ENCODE measurements around the gene FBXO36.
A peak's percentile ranks its signal among the peaks of the same experiment; 100 is the strongest.
"Not testable (repeated sequence)": the region's sequence is repeated elsewhere in the genome, so short reads cannot be mapped to it uniquely, and the experiment has no call there.

The FBXO36 gene

GRCh38 chr2:229921101-229921891 lies 1.0 kb upstream of the FBXO36 start:
- Histone ChIP-seq H3K36me3 (ENCODE audit: control insufficient read depth, insufficient read depth, low read length) (peaks cover 4% of the 10 kb centered on the region), H3K9ac (ENCODE audit: low read length) (peak overlapping the region; percentile 95), H3K27ac (ENCODE audit: low read depth, low read length) (peak overlapping the region; percentile 100), H3K4me3 (ENCODE audit: low read length) (peak overlapping the region; percentile 95), H3K4me1 (ENCODE audit: control insufficient read depth, insufficient read depth, low read length) (peaks cover 11% of the 10 kb centered on the region), H3K27me3 (ENCODE audit: control insufficient read depth, insufficient read depth, low read length) (no peaks in the 10 kb centered on the region)

GRCh38 chr2:229921892-229922448 lies 333 bp upstream of the FBXO36 start, which contains the start of gene TRIP12:
Gene TRIP12 (minus strand): TSS chr2:229922009. CDS start chr2:229880079, 41,930 bp downstream.
- Histone ChIP-seq H3K4me3 (ENCODE audit: low read length) (peak within 1 kb of the TSS; percentile 95), H3K9ac (ENCODE audit: low read length) (peak within 1 kb of the TSS; percentile 95), H3K4me1 (ENCODE audit: control insufficient read depth, insufficient read depth, low read length) (peaks cover 11% of the 10 kb centered on the region), H3K36me3 (ENCODE audit: control insufficient read depth, insufficient read depth, low read length) (peaks cover 4% of the 10 kb centered on the region), H3K27me3 (ENCODE audit: control insufficient read depth, insufficient read depth, low read length) (no peaks in the 10 kb centered on the region), H3K27ac (ENCODE audit: low read depth, low read length) (peak within 1 kb of the TSS; percentile 100)

GRCh38 chr2:229924541-229924940 lies 2.2 kb downstream of the FBXO36 start:
- not testable (repeated sequence) for H3K4me3 ChIP-seq (ENCODE audit: low read length); H3K9ac ChIP-seq (ENCODE audit: low read length); H3K27me3 ChIP-seq (ENCODE audit: control insufficient read depth, insufficient read depth, low read length); H3K36me3 ChIP-seq (ENCODE audit: control insufficient read depth, insufficient read depth, low read length); H3K4me1 ChIP-seq (ENCODE audit: control insufficient read depth, insufficient read depth, low read length); H3K27ac ChIP-seq (ENCODE audit: low read depth, low read length)

GRCh38 chr2:229925201-229925600 lies 2.9 kb downstream of the FBXO36 start:
- Histone ChIP-seq H3K4me3 (ENCODE audit: low read length) (no peak overlapping the region), H3K27ac (ENCODE audit: low read depth, low read length) (no peak overlapping the region), H3K27me3 (ENCODE audit: control insufficient read depth, insufficient read depth, low read length) (no peaks in the 10 kb centered on the region), H3K4me1 (ENCODE audit: control insufficient read depth, insufficient read depth, low read length) (peaks cover 8% of the 10 kb centered on the region), H3K36me3 (ENCODE audit: control insufficient read depth, insufficient read depth, low read length) (no peaks in the 10 kb centered on the region), H3K9ac (ENCODE audit: low read length) (no peak overlapping the region)

GRCh38 chr2:229927817-229928321 lies 5.6 kb downstream of the FBXO36 start:
- H3K36me3 ChIP-seq (ENCODE audit: control insufficient read depth, insufficient read depth, low read length): no peaks in the 10 kb centered on the region
- no peaks in the 10 kb centered on the region for H3K27me3 ChIP-seq (ENCODE audit: control insufficient read depth, insufficient read depth, low read length)
- no peak overlapping the region for H3K27ac ChIP-seq (ENCODE audit: low read depth, low read length)
- peaks cover 4% of the 10 kb centered on the region for H3K4me1 ChIP-seq (ENCODE audit: control insufficient read depth, insufficient read depth, low read length)
- no peak overlapping the region for H3K9ac ChIP-seq (ENCODE audit: low read length)
- H3K4me3 ChIP-seq (ENCODE audit: low read length): no peak overlapping the region

GRCh38 chr2:229930656-229931055 lies 8.4 kb downstream of the FBXO36 start:
- Histone ChIP-seq H3K9ac (ENCODE audit: low read length) (no peak overlapping the region), H3K27ac (ENCODE audit: low read depth, low read length) (no peak overlapping the region), H3K4me1 (ENCODE audit: control insufficient read depth, insufficient read depth, low read length) (no peaks in the 10 kb centered on the region), H3K36me3 (ENCODE audit: control insufficient read depth, insufficient read depth, low read length) (no peaks in the 10 kb centered on the region), H3K4me3 (ENCODE audit: low read length) (no peak overlapping the region), H3K27me3 (ENCODE audit: control insufficient read depth, insufficient read depth, low read length) (no peaks in the 10 kb centered on the region)

- no peaks in the 10 kb centered on the region for H3K4me1 ChIP-seq (ENCODE audit: control insufficient read depth, insufficient read depth, low read length)
- no peaks in the 10 kb centered on the region for H3K27me3 ChIP-seq (ENCODE audit: control insufficient read depth, insufficient read depth, low read length)
- H3K36me3 ChIP-seq (ENCODE audit: control insufficient read depth, insufficient read depth, low read length): no peaks in the 10 kb centered on the region
- H3K27ac ChIP-seq (ENCODE audit: low read depth, low read length): no peak overlapping the region
- no peak overlapping the region for H3K9ac ChIP-seq (ENCODE audit: low read length)
- no peak overlapping the region for H3K4me3 ChIP-seq (ENCODE audit: low read length)
These were observed 8.9 kb downstream of the FBXO36 start for GRCh38 chr2:229931241-229931640.

GRCh38 chr2:229937537-229937936 lies 15.2 kb downstream of the FBXO36 start:
- no peaks in the 10 kb centered on the region for H3K27me3 ChIP-seq (ENCODE audit: control insufficient read depth, insufficient read depth, low read length)
- no peaks in the 10 kb centered on the region for H3K36me3 ChIP-seq (ENCODE audit: control insufficient read depth, insufficient read depth, low read length)
- H3K4me3 ChIP-seq (ENCODE audit: low read length): no peak overlapping the region
- H3K4me1 ChIP-seq (ENCODE audit: control insufficient read depth, insufficient read depth, low read length): no peaks in the 10 kb centered on the region
- no peak overlapping the region for H3K9ac ChIP-seq (ENCODE audit: low read length)
- H3K27ac ChIP-seq (ENCODE audit: low read depth, low read length): no peak overlapping the region

- no peaks in the 10 kb centered on the region for H3K27me3 ChIP-seq (ENCODE audit: control insufficient read depth, insufficient read depth, low read length)
- no peaks in the 10 kb centered on the region for H3K36me3 ChIP-seq (ENCODE audit: control insufficient read depth, insufficient read depth, low read length)
- H3K4me3 ChIP-seq (ENCODE audit: low read length): no peak overlapping the region
- H3K4me1 ChIP-seq (ENCODE audit: control insufficient read depth, insufficient read depth, low read length): no peaks in the 10 kb centered on the region
- no peak overlapping the region for H3K9ac ChIP-seq (ENCODE audit: low read length)
- H3K27ac ChIP-seq (ENCODE audit: low read depth, low read length): no peak overlapping the region
These were observed 20.4 kb downstream of the FBXO36 start for GRCh38 chr2:229942671-229943070.

GRCh38 chr2:229943171-229943570 lies 20.9 kb downstream of the FBXO36 start:
- no peaks in the 10 kb centered on the region for H3K27me3 ChIP-seq (ENCODE audit: control insufficient read depth, insufficient read depth, low read length)
- H3K4me1 ChIP-seq (ENCODE audit: control insufficient read depth, insufficient read depth, low read length): no peaks in the 10 kb centered on the region
- no peak overlapping the region for H3K9ac ChIP-seq (ENCODE audit: low read length)
- H3K4me3 ChIP-seq (ENCODE audit: low read length): no peak overlapping the region
- no peak overlapping the region for H3K27ac ChIP-seq (ENCODE audit: low read depth, low read length)
- no peaks in the 10 kb centered on the region for H3K36me3 ChIP-seq (ENCODE audit: control insufficient read depth, insufficient read depth, low read length)

GRCh38 chr2:229943770-229944449 lies 21.6 kb downstream of the FBXO36 start:
- Histone ChIP-seq H3K4me1 (ENCODE audit: control insufficient read depth, insufficient read depth, low read length) (no peaks in the 10 kb centered on the region), H3K9ac (ENCODE audit: low read length) (no peak overlapping the region), H3K27ac (ENCODE audit: low read depth, low read length) (no peak overlapping the region), H3K4me3 (ENCODE audit: low read length) (no peak overlapping the region), H3K27me3 (ENCODE audit: control insufficient read depth, insufficient read depth, low read length) (no peaks in the 10 kb centered on the region), H3K36me3 (ENCODE audit: control insufficient read depth, insufficient read depth, low read length) (no peaks in the 10 kb centered on the region)

GRCh38 chr2:229945975-229946374 lies 23.7 kb downstream of the FBXO36 start:
- H3K36me3 ChIP-seq (ENCODE audit: control insufficient read depth, insufficient read depth, low read length): no peaks in the 10 kb centered on the region
- no peak overlapping the region for H3K9ac ChIP-seq (ENCODE audit: low read length)
- no peak overlapping the region for H3K27ac ChIP-seq (ENCODE audit: low read depth, low read length)
- H3K4me1 ChIP-seq (ENCODE audit: control insufficient read depth, insufficient read depth, low read length): no peaks in the 10 kb centered on the region
- no peak overlapping the region for H3K4me3 ChIP-seq (ENCODE audit: low read length)
- no peaks in the 10 kb centered on the region for H3K27me3 ChIP-seq (ENCODE audit: control insufficient read depth, insufficient read depth, low read length)

Measured in rectal smooth muscle tissue (tissue), 1 donor.